ENCODE measurements around the gene TYW5. TPM values are rescaled to one million over a fixed set of nuclear protein-coding genes. Genes with fewer than 3 reads are reported as not detected.

TYW5 gene
- total RNA-seq, 1 experiment from 2014 or later: 9.0 TPM

DNA sequence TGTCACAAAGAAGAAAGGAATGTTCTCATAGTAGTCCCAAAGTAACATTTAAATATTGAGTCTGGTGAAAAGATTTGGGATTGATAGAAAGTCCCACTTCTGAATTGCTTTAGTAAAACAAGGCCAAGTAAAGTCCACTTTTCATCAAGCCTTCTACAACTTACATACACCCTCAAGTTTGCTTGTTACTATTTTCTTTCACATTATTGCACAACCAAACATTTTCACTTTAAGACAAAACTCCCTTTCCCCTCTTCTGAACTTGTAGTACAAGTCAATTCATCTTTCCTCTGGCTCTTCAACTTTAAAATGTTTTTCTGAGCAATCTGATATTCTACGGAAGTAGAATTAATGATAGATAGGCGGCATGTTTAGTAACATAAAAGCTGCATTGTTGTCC, 11.1 kb upstream of the TYW5 start:
- no peak overlapping the region for H3K4me3 ChIP-seq (ENCODE audit: low read length)
- H3F3A ChIP-seq (ENCODE audit: low read length, unreplicated experiment): no peaks in the 10 kb centered on the region
- no peaks in the 10 kb centered on the region for H3K9me2 ChIP-seq (replicated peaks; ENCODE audit: low read length)
- H2AFZ ChIP-seq (ENCODE audit: low read length): no peak overlapping the region
- no peak overlapping the region for H3K4me2 ChIP-seq (ENCODE audit: low read length)
- no peaks in the 10 kb centered on the region for H4K20me1 ChIP-seq (ENCODE audit: low read length)
- POLR2A ChIA-PET (ENCODE audit: unreplicated experiment): no interaction called here
- TF ChIP-seq, protein P1, sequence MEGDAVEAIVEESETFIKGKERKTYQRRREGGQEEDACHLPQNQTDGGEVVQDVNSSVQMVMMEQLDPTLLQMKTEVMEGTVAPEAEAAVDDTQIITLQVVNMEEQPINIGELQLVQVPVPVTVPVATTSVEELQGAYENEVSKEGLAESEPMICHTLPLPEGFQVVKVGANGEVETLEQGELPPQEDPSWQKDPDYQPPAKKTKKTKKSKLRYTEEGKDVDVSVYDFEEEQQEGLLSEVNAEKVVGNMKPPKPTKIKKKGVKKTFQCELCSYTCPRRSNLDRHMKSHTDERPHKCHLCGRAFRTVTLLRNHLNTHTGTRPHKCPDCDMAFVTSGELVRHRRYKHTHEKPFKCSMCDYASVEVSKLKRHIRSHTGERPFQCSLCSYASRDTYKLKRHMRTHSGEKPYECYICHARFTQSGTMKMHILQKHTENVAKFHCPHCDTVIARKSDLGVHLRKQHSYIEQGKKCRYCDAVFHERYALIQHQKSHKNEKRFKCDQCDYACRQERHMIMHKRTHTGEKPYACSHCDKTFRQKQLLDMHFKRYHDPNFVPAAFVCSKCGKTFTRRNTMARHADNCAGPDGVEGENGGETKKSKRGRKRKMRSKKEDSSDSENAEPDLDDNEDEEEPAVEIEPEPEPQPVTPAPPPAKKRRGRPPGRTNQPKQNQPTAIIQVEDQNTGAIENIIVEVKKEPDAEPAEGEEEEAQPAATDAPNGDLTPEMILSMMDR (conservative IDR thresholded peaks at IDR 0.05; ENCODE audit: low read depth, low read length): no peak
- no peak for TF ChIP-seq EZH2 (IDR thresholded peaks at IDR 0.05; ENCODE audit: low read length, unreplicated experiment)
- TF ChIP-seq EZH2phosphoT487 (IDR thresholded peaks at IDR 0.05; ENCODE audit: borderline replicate concordance, low read length): no peak
- H3K9me3 ChIP-seq (ENCODE audit: low read length): no peaks in the 10 kb centered on the region
- peaks cover 40% of the 10 kb centered on the region for H3K36me3 ChIP-seq (ENCODE audit: low read depth, low read length)
- intact Hi-C loops (cut with micrococcal nuclease): no loop called here
- ATAC-seq (no peak), DNase-seq (no peak)
- no TSS peak for BruUV-seq (replicated peaks)
- H3K27ac ChIP-seq (ENCODE audit: low read length): no peak overlapping the region
- H3K9ac ChIP-seq (ENCODE audit: low read length): no peak overlapping the region
- no peaks in the 10 kb centered on the region for H3K4me1 ChIP-seq (ENCODE audit: insufficient read depth, low read length)
- no peaks in the 10 kb centered on the region for H3K27me3 ChIP-seq (ENCODE audit: low read length)
- CTCF ChIA-PET: no interaction called here
- H3K79me2 ChIP-seq (ENCODE audit: low read length): no peaks in the 10 kb centered on the region

DNA sequence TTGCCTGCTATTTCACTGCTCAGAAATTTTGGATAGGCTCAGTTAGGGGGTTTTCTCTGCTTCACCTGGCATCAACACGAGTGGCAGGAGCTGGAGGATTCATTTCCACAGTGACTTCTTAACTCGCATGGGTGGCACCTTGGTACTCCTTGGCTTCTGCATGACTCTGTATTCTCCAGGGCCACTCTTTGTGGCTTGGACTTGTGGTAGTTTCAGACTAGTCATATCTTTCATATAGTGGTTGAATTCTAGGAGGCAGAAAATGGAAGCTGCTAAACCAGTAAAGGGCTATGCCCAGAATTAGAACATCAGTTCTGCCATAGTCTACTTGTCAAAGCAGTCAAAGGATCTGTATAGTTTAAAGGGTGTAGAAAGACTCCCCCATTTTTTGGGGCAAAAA, 6.9 kb upstream of the TYW5 start:
- ChIA-PET CTCF (no interaction called here), POLR2A (ENCODE audit: unreplicated experiment) (no interaction called here)
- no peak overlapping the region for H3K4me3 ChIP-seq (ENCODE audit: low read length)
- no peak overlapping the region for H3K27ac ChIP-seq (ENCODE audit: low read length)
- peaks cover 23% of the 10 kb centered on the region for H3K79me2 ChIP-seq (ENCODE audit: low read length)
- H3K9me3 ChIP-seq (ENCODE audit: low read length): no peaks in the 10 kb centered on the region
- intact Hi-C loops (cut with micrococcal nuclease): no loop called here
- TF ChIP-seq EZH2 (IDR thresholded peaks at IDR 0.05; ENCODE audit: low read length, unreplicated experiment) (no peak), EZH2phosphoT487 (IDR thresholded peaks at IDR 0.05; ENCODE audit: borderline replicate concordance, low read length) (no peak)
- TF ChIP-seq, protein P1 (conservative IDR thresholded peaks at IDR 0.05; ENCODE audit: low read depth, low read length): no peak
- peaks cover 53% of the 10 kb centered on the region for H3K36me3 ChIP-seq (ENCODE audit: low read depth, low read length)
- no peaks in the 10 kb centered on the region for H3K9me2 ChIP-seq (replicated peaks; ENCODE audit: low read length)
- H3F3A ChIP-seq (ENCODE audit: low read length, unreplicated experiment): no peaks in the 10 kb centered on the region
- no TSS peak for BruUV-seq (replicated peaks)
- H3K27me3 ChIP-seq (ENCODE audit: low read length): no peaks in the 10 kb centered on the region
- no peak overlapping the region for H3K4me2 ChIP-seq (ENCODE audit: low read length)
- H3K9ac ChIP-seq (ENCODE audit: low read length): no peak overlapping the region
- no peak overlapping the region for H2AFZ ChIP-seq (ENCODE audit: low read length)
- no peaks in the 10 kb centered on the region for H4K20me1 ChIP-seq (ENCODE audit: low read length)
- ATAC-seq (no peak), DNase-seq (no peak)
- 0 out of 2 replicates have a peak, but pooled peaks cover 2% of the 10 kb centered on the region for H3K4me1 ChIP-seq (ENCODE audit: insufficient read depth, low read length)

GRCh38 chr2:199958014-199958413, 2.7 kb upstream of the TYW5 start:
- H3K9ac ChIP-seq (ENCODE audit: low read length): no peak overlapping the region
- peaks cover 62% of the 10 kb centered on the region for H3K79me2 ChIP-seq (ENCODE audit: low read length)
- no TSS peak for BruUV-seq (replicated peaks)
- ChIA-PET POLR2A (ENCODE audit: unreplicated experiment) (no interaction called here), CTCF (no interaction called here)
- intact Hi-C loops (cut with micrococcal nuclease): no loop called here
- H3K9me2 ChIP-seq (replicated peaks; ENCODE audit: low read length): no peaks in the 10 kb centered on the region
- H3F3A ChIP-seq (ENCODE audit: low read length, unreplicated experiment): no peaks in the 10 kb centered on the region
- no peaks in the 10 kb centered on the region for H3K27me3 ChIP-seq (ENCODE audit: low read length)
- H3K4me3 ChIP-seq (ENCODE audit: low read length): peak overlapping the region; percentile 94; the same call in 1 of the 2 replicates
- no peak for TF ChIP-seq EZH2 (IDR thresholded peaks at IDR 0.05; ENCODE audit: low read length, unreplicated experiment)
- no peak for TF ChIP-seq EZH2phosphoT487 (IDR thresholded peaks at IDR 0.05; ENCODE audit: borderline replicate concordance, low read length)
- TF ChIP-seq, protein P1 (conservative IDR thresholded peaks at IDR 0.05; ENCODE audit: low read depth, low read length): no peak
- H4K20me1 ChIP-seq (ENCODE audit: low read length): 0 out of 2 replicates have a peak, but pooled peaks cover 4% of the 10 kb centered on the region
- ATAC-seq: no peak
- H3K4me1 ChIP-seq (ENCODE audit: insufficient read depth, low read length): peaks cover 20% of the 10 kb centered on the region
- H3K36me3 ChIP-seq (ENCODE audit: low read depth, low read length): peaks cover 33% of the 10 kb centered on the region
- H3K9me3 ChIP-seq (ENCODE audit: low read length): no peaks in the 10 kb centered on the region
- no peak overlapping the region for H3K27ac ChIP-seq (ENCODE audit: low read length)
- H2AFZ ChIP-seq (ENCODE audit: low read length): no peak overlapping the region
- peak overlapping the region; percentile 86 for H3K4me2 ChIP-seq (ENCODE audit: low read length)
- DNase-seq: no peak

All from PC-3 (cell line).